Right forelimb (tissue), 1 donor: ENCODE results near the gene FBXL17.

Experiments used
- DNase-seq: peaks from one replicate; pipeline ENCODE4 v3.0.0-alpha.2; 2018

FBXL17 gene

GRCh38 chr5:107982703-107983425, 399.0 kb downstream of the FBXL17 start:
- no peak for DNase-seq

- no peak for DNase-seq
These were observed 400.8 kb downstream of the FBXL17 start for GRCh38 chr5:107980923-107981692.

DNA sequence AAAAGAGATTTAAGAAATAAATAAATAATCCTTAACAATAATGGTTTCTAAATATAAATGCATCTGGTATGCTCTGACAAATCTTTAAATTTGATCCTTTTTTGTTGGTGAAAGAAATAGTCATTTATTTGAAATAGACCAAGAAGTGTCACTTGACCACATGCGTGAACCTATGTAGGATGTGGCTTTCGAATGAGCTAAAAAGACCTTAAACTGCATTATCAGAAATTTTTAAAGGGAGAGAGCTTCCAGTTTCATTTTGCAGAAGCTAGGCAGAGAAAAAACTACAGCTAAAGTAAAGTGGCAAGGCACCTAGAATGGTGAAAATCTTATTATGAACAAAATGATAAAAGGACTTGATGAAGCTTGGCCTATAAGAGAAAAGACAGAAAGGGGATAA, 402.0 kb downstream of the FBXL17 start:
- DNase-seq: no peak

GRCh38 chr5:107979291-107979690, 402.6 kb downstream of the FBXL17 start:
- DNase-seq: no peak

GRCh38 chr5:107977550-107978071, 404.3 kb downstream of the FBXL17 start:
- DNase-seq: no peak

- no peak for DNase-seq
These were observed 406.3 kb downstream of the FBXL17 start for GRCh38 chr5:107975568-107975967.

GRCh38 chr5:107971846-107972245, 410.1 kb downstream of the FBXL17 start:
- no peak for DNase-seq

DNA sequence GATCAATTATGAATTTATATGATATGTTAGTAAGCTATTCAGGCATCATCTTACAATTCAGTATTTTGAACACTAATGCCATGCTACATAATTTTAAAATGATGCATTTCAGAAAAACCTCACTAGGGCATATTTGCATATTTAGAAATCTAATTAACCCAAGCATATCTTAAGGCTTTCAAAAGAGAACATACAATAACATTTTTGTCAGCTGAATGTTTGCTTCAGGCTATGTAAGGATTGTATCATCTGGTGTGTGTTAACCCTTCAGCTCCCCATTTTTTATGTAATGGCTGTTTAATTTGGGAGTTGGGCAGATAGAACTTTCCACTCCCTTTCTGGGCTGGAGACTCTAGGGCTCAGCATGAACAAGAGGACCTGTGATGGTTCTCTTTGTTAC, 412.1 kb downstream of the FBXL17 start:
- no peak for DNase-seq

- no peak for DNase-seq
These were observed 412.9 kb downstream of the FBXL17 start for GRCh38 chr5:107968998-107969397.

DNA sequence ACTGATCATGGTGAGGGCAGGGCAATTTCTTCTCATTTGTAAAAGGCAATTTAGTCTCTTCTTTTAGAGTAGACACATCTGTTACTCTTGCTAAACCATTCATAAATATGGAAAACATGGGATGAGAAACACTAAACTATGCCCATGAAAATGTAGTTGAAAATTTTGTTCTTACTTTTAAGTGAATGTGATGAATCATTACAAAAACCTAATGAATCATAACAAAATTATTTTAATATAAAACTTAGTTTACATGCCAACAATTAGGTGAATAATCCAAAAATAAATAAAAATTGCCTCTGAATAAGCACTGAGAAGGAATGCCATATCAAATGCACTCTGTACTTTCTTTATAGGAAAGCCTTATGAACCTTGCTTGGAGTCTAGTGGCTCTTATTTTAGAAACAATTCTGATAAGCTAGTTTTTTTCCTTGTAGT, 413.5 kb downstream of the FBXL17 start:
- DNase-seq: no peak

DNA sequence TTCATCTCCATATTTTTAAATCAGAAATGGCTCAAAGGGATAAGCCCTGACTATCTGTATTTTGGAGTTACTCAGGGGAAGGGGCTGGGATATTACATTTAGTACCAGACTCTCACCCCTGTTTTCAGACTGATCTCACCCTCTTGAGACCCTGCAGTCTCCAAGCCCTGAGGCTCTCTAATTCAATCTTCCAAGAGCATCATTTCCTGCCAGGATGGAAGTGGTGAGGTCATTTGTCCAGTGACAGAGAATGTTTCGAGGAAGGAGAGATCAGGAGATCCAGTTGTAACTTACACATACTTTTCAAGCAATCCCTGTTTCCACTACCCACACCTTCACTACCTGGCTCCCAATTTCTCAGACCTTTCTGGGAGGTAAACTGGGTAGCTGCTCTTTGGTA, 415.7 kb downstream of the FBXL17 start:
- DNase-seq: no peak

GRCh38 chr5:107964722-107965121, 417.2 kb downstream of the FBXL17 start:
- no peak for DNase-seq

DNA sequence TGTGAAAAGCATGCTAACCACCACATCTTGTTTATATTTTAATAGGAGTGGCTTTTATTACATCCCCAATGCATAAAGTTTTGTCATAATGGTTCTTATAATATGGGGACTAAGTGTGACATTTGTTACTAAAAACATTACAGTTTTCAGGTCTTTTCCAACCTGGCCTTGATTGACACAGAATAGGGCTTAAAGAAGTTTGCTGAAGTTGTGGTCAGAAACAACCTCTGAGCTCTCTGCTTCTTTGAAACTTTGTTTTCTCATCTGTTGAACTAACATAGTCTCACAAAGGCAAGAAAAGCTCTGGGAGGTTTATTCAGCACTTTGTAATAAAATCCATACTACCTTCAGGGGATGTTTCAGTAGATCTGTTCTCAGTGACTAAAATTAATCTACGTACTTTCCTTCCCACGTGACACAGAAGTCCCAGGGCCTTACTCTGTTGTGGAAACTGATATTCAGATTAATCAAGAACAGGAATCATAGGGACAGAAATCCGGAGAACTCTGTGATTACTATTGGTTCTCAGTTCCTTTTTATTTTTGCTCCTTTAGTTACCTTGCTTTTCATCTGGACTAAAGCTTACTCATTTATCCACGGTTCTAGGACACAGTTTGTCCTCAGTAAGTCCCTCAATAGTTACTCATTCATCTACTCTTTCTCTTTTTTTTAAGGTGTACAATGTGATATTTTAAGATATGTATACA, 422.2 kb downstream of the FBXL17 start:
- DNase-seq: no peak

GRCh38 chr5:107958861-107959260, 423.0 kb downstream of the FBXL17 start:
- DNase-seq: no peak

GRCh38 chr5:107958432-107958831, 423.5 kb downstream of the FBXL17 start:
- DNase-seq: no peak

DNA sequence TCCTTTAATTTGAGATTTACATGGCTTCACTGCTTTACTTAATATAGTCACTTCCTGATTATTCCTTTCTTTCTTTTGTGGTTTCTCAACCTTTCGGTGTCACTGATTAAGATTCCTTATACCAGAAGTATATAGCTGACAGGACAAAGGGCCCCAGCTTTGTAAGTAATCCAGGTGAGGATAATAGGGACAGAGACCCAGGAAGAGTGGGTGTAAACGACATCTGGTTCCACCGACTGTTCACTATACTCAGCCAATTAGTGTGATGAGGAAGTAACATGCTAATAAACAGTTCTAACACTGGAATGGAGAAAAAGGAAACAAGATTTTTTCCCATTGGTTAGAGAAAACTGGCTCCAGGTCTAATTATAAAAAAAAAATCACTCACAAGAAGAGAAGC, 424.8 kb downstream of the FBXL17 start:
- no peak for DNase-seq

- DNase-seq: no peak
These were observed 426.6 kb downstream of the FBXL17 start for GRCh38 chr5:107955321-107955720.

DNA sequence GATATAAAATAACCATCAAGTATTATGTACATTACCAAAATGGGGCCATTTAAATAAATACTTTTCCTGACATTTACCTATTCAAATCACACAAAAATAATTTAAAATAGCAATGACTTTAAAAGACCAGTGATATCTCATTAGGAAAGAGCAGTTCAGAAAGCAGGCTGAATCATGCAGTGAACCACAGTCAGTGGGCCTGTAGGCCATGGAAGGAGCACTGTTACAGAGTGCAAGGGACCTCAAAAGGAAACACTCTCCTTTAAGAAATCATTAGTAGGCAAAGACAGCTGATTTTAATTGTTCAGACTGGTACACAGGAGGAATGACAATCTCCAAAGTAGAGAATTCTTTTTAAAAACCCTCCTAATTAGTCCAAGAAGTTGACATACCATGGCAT, 427.6 kb downstream of the FBXL17 start:
- no peak for DNase-seq

- DNase-seq: no peak
These were observed 429.4 kb downstream of the FBXL17 start for GRCh38 chr5:107952450-107952849.

GRCh38 chr5:107951309-107951708, 430.6 kb downstream of the FBXL17 start:
- DNase-seq: no peak

DNA sequence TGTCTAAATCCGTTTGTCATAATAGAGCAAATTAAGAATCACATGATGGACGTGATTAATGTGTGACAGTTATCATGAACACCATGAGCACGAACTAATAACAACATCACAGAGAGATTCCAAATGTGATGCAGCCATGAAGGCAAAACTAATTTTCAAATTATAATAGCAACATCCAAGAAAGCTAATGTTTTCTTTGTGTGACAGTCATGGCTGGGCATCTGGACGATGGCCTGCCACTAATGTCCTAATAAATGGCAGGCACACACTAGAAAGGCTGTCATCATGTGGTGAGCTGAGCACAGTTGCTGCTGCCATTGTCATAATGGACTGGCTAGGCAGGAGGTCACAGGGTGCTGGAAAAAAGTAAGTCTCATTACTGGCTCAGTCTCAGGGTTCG, 431.1 kb downstream of the FBXL17 start:
- no peak for DNase-seq

DNA sequence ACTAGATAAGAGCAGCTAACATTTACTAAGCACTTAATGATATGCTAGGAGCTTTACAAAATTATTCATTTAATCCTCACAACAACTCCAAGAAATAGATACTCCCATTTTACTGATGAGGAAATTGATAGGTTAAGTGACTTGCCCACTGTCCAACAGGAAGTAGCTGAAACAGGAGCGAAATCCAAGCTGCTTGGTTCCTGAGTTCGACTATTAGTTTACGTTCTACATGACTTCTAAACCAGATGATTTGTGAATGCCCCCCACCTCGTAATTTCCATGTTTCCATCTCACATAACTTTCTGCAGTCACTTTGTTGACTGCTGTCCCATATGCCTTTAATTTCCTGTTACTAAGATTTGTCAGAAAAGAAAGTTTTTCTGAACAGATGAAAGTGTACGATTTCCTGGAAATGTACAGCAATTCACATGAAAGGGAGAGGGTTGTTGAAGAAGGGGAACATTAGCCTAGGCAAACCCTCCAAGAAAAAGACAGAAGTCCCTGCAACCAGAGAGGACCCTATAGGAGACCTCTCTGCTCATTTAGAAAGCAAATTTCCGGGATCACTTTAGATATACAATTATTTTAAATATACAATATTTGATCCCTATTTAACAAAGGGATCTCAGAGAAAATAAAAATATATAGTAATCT, 432.1 kb downstream of the FBXL17 start:
- DNase-seq: no peak

DNA sequence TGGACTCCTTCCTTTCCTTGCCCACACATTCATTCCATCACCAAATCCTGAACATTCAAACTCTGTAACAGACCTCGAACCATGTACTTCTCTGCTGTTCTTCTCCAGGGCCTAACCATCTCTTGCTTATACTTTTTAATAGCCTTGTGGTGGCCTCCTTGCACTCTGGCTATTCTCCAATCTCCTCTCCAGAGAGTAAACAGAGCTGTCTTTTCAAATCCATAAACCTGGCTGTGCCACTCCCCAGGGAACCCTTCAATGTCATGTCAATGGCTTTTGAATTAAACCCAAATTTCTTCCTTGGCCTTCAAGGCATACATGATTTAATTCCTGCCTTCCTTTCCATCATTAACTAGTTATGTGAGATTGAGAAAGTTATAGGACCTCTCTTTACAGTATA, 433.5 kb downstream of the FBXL17 start:
- no peak for DNase-seq
